ENCODE results near the gene PIR.

DNA sequence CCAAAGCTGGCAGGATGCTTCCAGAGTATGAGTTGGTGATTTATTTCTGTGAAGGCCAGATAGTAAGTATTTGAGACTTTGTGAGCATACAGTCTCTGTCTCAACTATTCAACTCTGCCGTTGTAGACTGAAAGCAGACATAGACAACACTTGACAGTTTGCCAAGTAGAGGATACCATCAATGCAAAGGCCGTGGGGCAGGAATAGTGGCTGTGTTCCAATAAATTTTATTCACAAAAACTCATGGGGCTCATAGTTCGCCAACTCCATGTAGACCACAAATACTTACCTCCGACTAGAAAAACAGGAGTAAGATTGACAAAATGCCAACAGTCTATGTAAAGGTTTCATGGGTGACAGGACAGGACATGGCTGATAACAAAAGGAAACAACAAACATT is 3.7 kb upstream of the PIR start:
- TF ChIP-seq, protein P1, sequence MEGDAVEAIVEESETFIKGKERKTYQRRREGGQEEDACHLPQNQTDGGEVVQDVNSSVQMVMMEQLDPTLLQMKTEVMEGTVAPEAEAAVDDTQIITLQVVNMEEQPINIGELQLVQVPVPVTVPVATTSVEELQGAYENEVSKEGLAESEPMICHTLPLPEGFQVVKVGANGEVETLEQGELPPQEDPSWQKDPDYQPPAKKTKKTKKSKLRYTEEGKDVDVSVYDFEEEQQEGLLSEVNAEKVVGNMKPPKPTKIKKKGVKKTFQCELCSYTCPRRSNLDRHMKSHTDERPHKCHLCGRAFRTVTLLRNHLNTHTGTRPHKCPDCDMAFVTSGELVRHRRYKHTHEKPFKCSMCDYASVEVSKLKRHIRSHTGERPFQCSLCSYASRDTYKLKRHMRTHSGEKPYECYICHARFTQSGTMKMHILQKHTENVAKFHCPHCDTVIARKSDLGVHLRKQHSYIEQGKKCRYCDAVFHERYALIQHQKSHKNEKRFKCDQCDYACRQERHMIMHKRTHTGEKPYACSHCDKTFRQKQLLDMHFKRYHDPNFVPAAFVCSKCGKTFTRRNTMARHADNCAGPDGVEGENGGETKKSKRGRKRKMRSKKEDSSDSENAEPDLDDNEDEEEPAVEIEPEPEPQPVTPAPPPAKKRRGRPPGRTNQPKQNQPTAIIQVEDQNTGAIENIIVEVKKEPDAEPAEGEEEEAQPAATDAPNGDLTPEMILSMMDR (IDR thresholded peaks at IDR 0.05; ENCODE audit: low read depth, low read length) = no peak
- TF ChIP-seq EZH2phosphoT487 (IDR thresholded peaks at IDR 0.05; ENCODE audit: low read depth) = no peak
